GM04504 (cell line): Measurements from ENCODE around the gene KDF1.

ENCODE experiments used
- DNase-seq: peaks from one replicate; pipeline ENCODE4 v3.0.0-alpha.2; 2012; ENCODE audit warnings: low read depth

The KDF1 gene

GRCh38 chr1:26915204-26915842 is 44.9 kb downstream of the KDF1 start:
- DNase-seq: no peak

DNA sequence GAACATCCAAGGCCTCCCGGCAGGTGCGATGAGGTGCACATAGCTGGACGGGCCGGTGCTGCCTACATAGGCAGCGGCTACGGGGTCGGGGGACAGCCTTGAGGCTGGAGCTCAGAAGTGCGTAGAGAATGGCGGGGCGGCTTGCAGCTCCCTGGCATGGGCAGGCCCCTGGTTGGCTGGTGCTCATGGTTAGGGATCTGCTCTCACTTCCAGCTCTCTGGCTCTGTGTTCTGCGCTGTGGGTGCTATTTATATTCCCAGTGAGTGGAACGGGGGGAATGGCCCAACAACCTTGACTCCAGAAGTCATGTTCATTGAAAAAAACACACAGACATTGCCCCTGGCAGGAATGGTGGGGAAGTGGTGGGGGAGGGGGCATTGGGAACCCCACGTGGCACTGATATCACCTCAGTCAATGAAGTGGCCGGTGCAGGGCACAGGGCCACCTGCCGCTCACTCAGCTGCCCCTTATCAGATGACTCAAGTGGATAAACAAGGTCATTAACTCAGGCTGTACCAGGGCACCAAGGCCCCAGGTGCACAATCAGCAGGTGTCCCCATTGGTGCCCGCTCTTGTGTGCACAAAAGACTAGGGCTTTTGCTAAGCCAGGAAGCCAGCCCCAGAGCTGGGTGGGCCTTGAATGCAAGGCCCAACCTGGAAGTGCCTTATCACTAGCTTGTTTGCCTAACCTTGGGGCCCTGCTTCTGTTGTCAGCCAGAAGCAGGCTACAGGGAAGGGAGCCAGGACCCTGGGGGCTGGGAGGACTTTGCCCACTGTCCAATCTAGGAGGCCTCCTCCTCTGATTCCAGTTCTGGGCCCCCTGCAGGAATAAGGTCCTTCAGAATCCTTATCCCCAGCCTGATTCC is 46.3 kb downstream of the KDF1 start, which contains the start of gene NR0B2:
Gene NR0B2, minus strand, starts transcription at position 222 of the 866 bp plus-strand sequence. Its CDS starts 35 bp downstream, at position 187.
- no peak for DNase-seq

- DNase-seq: no peak
Measured at GRCh38 chr1:26913389-26913753, 46.9 kb downstream of the KDF1 start.

DNA sequence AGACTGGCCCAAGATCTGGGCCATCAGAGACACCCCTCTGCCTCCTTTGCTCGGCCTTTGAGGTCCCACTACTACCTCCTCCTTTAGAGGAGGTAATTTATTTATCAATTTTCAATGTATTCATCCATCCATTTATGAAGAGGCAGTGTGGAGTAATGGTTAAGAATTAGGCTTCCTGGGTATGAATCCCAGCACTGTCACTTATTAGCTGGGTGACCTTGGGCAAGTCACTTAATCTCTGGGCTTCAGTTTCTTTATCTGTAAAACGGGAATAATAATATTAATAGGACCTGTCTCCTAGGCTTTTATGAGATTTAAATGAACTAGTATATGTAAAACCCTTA is 48.1 kb downstream of the KDF1 start:
- DNase-seq: no peak

DNA sequence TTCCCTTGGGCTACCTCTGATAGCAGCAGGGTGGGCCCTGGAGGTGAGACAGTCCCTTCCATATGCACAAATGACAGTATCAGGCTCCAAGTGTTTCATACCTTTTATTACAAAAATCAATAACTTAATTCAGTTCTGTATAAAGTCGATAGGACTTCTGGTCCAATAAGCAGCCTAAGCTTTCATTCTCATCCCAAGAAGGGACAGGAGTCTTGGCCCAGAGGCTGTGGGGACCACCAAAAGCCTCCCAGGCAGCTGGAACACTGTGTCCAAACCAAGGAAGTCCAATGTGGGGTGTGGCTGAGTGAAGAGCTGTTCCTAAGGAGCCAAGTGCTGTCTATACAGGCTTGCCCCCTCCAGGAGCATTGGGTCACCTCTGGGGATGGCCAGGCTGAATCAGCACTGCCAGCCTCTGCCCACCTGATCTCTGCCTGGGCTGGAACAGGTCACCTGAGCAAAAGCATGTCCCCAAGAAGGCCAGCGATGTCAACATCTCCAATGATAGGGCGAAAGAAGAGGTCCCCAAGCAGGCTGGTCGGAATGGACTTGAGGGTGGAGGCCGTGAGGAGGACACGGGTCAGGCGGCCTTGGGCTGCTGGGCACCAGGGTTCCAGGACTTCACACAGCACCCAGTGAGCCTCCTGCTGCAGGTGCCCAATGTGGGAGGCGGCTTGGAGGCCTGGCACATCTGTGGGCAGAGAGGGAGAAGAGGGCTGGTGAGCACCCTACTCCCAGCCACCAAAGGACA is 48.7 kb downstream of the KDF1 start:
- no peak for DNase-seq

DNA sequence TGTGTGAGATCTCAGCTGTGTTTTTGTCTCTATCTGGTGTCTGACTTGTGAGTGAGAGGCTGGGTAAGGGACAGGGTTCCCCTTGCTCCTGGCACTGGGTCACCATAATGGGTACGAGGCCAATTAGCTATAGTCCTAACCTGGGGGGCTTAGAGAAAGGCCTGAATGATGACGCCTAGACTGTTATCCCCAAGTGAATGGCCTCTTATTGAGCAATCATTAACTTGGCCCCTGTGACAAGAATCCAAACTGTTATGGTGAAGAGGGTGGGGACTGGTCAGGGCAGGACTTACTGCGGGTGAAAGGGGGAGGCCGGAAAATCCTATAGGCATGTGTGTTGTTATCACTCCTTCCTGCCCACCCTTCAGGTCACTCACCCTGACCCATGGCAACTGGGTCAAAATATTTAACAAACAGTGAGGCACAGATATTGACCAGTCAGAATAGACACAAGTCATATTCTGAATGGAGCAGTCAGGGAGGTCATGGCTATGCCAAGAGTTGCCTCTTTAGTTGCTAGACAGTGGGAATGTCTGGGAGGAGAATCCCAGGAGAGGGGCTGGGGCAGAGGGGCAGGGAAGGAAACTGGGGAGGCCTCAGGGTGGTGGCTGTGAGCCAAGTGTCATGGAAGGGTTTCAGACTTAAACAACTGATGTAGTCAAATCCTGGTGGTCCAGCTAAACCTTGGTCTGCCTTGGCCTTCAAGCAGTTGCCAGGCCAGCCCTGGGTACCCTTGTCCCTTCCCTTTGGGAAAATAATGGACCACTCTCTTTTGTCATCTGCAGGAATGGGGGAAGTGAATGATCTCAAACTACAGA is 49.7 kb downstream of the KDF1 start:
- no peak for DNase-seq

- DNase-seq: no peak
Measured at GRCh38 chr1:26909951-26910342, 50.3 kb downstream of the KDF1 start.

- peak; percentile 84 for DNase-seq
Measured at GRCh38 chr1:26907071-26907917, 53.0 kb downstream of the KDF1 start.

DNA sequence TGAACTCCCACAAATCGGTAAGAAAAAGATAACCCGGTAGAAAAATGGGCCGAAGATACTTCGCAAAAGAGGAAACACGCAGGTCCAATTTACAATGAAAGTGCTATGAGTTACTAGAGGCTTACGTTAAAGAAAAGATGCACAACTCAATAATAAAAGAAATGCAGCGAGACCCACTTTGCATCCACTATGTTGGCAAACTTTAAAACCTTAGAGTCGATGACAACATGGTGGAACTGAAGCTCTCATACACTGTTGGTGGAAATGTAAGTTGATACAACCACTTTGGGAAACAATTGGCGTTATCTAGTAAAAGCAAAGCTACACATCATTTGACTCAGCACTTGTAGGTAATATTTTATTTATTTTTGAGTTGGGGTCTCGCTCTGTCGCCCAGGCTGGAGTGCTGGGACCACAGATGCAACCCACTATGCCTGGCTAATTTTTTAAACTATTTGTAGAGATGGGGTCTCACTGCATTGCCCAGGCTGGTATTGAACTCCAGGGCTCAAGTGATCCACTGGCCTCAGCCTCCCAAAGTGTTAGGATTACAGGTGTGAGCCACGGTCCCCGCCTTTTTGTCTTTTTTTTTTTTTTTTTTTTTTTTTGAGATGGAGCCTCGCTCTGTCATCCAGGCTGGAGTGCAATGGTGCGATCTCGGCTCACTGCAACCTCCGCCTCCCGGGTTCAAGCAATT is 59.3 kb downstream of the KDF1 start:
- no peak for DNase-seq

DNA sequence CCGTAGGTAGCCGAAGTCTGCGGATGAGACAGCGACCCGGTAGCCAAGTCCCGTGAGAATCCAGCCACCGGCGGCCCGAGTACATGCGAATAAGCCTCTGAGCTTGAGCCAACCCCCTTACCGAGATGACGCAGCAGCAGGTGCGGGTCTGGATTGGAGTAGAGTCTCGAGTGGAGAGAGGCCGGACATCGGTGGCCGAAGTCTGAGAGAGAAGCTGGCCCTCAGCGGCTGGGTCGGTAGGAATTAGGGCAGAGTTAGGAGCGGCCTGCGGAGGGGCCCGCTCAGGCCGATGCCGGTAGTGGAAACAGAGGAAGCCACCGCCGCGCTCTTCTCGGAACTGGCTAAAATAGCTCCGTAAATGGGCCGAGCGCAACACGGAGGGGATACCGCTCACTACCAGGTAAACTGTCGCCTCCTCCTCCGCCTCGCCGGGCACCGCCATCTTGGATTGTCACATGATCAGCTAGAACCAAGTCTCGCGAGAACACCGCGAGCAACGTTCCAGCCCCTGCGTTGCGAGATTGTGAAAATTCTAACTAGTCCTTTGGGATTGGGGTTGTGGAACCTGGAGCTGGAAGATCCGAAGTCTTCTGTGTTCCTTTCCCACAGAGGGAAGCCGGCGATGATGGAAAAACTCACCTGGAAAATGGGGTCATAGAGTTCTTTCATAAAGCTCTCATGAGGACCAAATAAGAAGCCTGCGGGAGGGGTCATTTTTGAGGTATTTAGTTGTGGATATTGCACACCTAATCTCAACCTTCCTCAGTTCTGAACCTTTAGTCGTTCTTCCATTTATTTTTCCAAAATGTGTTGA is 60.1 kb downstream of the KDF1 start, which contains the start of gene GPATCH3:
Gene GPATCH3, minus strand, starts transcription at position 467 of the 814 bp plus-strand sequence. Its CDS starts 25 bp downstream, at position 442.
- peak; percentile 86 for DNase-seq
